CD14-positive monocyte (primary cell): Measurements from ENCODE around the gene SSH3. TPM values are rescaled to one million over a fixed set of nuclear protein-coding genes. Genes with fewer than 3 reads are reported as not detected.

Source experiments
- DNase-seq, 3 donors: peaks; one replicate each; pipeline ENCODE4 v3.0.0-alpha.2; 2011 to 2022
- H2AFZ ChIP-seq: 2 replicates; pipeline ENCODE4 v1.6.0; 2012; ENCODE audit warnings: mild to moderate bottlenecking, low read depth, low read length, inconsistent platforms; ENCODE audit not compliant: insufficient read depth, poor library complexity, severe bottlenecking
- H3K27ac ChIP-seq, 2 donors: 1 replicate in 1 of 2; 2 replicates in 1 of 2; pipeline ENCODE4 v1.5.1; 2012 to 2013; ENCODE audit warnings: low read length in 2 of 2, control low read depth in 1 of 2, inconsistent platforms in 1 of 2, low read depth in 1 of 2, mild to moderate bottlenecking in 1 of 2
- H3K27me3 ChIP-seq, 2 donors: one replicate each; pipeline versions ENCODE4 v1.6.0 to v1.6.1; 2011 to 2013; ENCODE audit warnings: low read length in 2 of 2; ENCODE audit not compliant: control insufficient read depth in 2 of 2, insufficient read depth in 2 of 2
- H3K36me3 ChIP-seq, 2 donors: replicated peaks in 1 of 2; 1 replicate in 1 of 2; 2 replicates in 1 of 2; pipeline versions ENCODE4 v1.5.1 to v1.6.1; 2012 to 2013; ENCODE audit warnings: low read length in 2 of 2, control low read depth in 1 of 2, inconsistent platforms in 1 of 2, mild to moderate bottlenecking in 1 of 2; ENCODE audit not compliant: insufficient read depth in 2 of 2, control insufficient read depth in 1 of 2
- H3K4me1 ChIP-seq, 2 donors: 1 replicate in 1 of 2; 2 replicates in 1 of 2; pipeline versions ENCODE4 v1.5.1 to v1.6.1; 2012 to 2013; ENCODE audit warnings: low read length in 2 of 2, control low read depth in 1 of 2, inconsistent platforms in 1 of 2, mild to moderate bottlenecking in 1 of 2, moderate library complexity in 1 of 2; ENCODE audit not compliant: insufficient read depth in 2 of 2, control insufficient read depth in 1 of 2
- H3K4me2 ChIP-seq: replicated peaks from 2 replicates; pipeline ENCODE3; 2012; ENCODE audit warnings: low read length, moderate library complexity, mild to moderate bottlenecking; ENCODE audit not compliant: poor library complexity, severe bottlenecking; ENCODE audit errors: extremely low read depth
- H3K4me3 ChIP-seq, 3 experiments: fragments of 200-600 bp in 1 of 3; sonication (generic) in 1 of 3; replicated peaks in 1 of 3; 1 replicate in 2 of 3; 2 replicates in 1 of 3; pipeline ENCODE4 v1.5.1; 2011 to 2013; ENCODE audit warnings: low read length in 3 of 3, mild to moderate bottlenecking in 3 of 3, control low read depth in 2 of 3, low read depth in 2 of 3, inconsistent platforms in 1 of 3, moderate library complexity in 1 of 3
- H3K79me2 ChIP-seq: 2 replicates; pipeline ENCODE4 v1.6.0; 2012; ENCODE audit warnings: mild to moderate bottlenecking, control low read depth, inconsistent platforms, low read length, moderate library complexity; ENCODE audit not compliant: insufficient read depth
- H3K9ac ChIP-seq: 2 replicates; pipeline ENCODE4 v1.6.0; 2017; ENCODE audit warnings: low read length, mild to moderate bottlenecking; ENCODE audit not compliant: insufficient read depth, poor library complexity, severe bottlenecking
- H3K9me3 ChIP-seq, 2 donors: replicated peaks in 1 of 2; 1 replicate in 1 of 2; 2 replicates in 1 of 2; pipeline versions ENCODE4 v1.5.1 to v1.6.1; 2012 to 2013; ENCODE audit warnings: low read length in 2 of 2, control low read depth in 1 of 2; ENCODE audit not compliant: control insufficient read depth in 1 of 2, insufficient read depth in 1 of 2
- H4K20me1 ChIP-seq: 2 replicates; pipeline ENCODE4 v1.6.0; 2012; ENCODE audit warnings: mild to moderate bottlenecking, low read length, control low read depth, moderate library complexity; ENCODE audit not compliant: insufficient read depth
- H3K27ac Mint-ChIP-seq, 7 donors: one replicate each; pipeline ENCODE4 v1.8.0; 2020; ENCODE audit warnings: mild to moderate bottlenecking in 7 of 7, mixed read lengths in 7 of 7, moderate library complexity in 6 of 7, inconsistent platforms in 2 of 7
- H3K27me3 Mint-ChIP-seq, 3 donors: one replicate each; pipeline ENCODE4 v1.8.0; 2021 to 2022; ENCODE audit warnings: low read depth in 3 of 3, mild to moderate bottlenecking in 3 of 3, mixed read lengths in 3 of 3, moderate library complexity in 3 of 3, inconsistent platforms in 1 of 3
- H3K36me3 Mint-ChIP-seq, 2 donors: one replicate each; pipeline ENCODE4 v1.8.0; 2020; ENCODE audit warnings: mixed read lengths in 2 of 2, inconsistent platforms in 1 of 2, mild to moderate bottlenecking in 1 of 2
- H3K4me1 Mint-ChIP-seq: one replicate; pipeline ENCODE4 v1.8.0; 2020; ENCODE audit warnings: mild to moderate bottlenecking, mixed read lengths
- H3K4me3 Mint-ChIP-seq, 2 donors: one replicate each; pipeline ENCODE4 v1.8.0; 2020; ENCODE audit warnings: mild to moderate bottlenecking in 2 of 2, mixed read lengths in 2 of 2, moderate library complexity in 1 of 2
- H3K9me3 Mint-ChIP-seq, 7 donors: one replicate each; pipeline ENCODE4 v1.8.0; 2020 to 2022; ENCODE audit warnings: mixed read lengths in 7 of 7, mild to moderate bottlenecking in 6 of 7, moderate library complexity in 6 of 7, inconsistent platforms in 2 of 7
- CTCF ChIP-seq: fragments of 200-600 bp; IDR thresholded peaks from one replicate; pipeline ENCODE4 v1.8.0; 2022; ENCODE audit warnings: antibody characterized with exemption, mild to moderate bottlenecking
- WGBS: methylation state at CpG from one replicate; pipeline ENCODE4 v1.1.5; 2013; ENCODE audit warnings: missing lambda C conversion rate; ENCODE audit not compliant: insufficient coverage; 5-methylcytosine and 5-hydroxymethylcytosine counted together
- intact Hi-C, 2 donors: fragments of 100-400 bp; cut with micrococcal nuclease; formaldehyde crosslinking; loops; one replicate each; pipeline versions ENCODE4 v1.15.0 to v1.15.1; 2023
- polyA plus RNA-seq, 3 donors: library from polyadenylated mRNA; depleted of rRNA in 1 of 3; unstranded in 2 of 3; stranded (reverse) in 1 of 3; fragments of 300-500 nt in 2 of 3; fragments of >200 nt in 1 of 3; fragmentation: Illumina TruSeq in 2 of 3; gene quantifications; 1 replicate in 2 of 3; 2 replicates in 1 of 3; pipeline ENCODE4 v1.2.3, GENCODE V29; 2012 to 2021

Gene SSH3
- polyA plus RNA-seq, 3 donors, result 3.6 to 23.3 (median 5.8) TPM

GRCh38 chr11:67349457-67349856, 46.1 kb downstream of the SSH3 start:
- H3K27ac ChIP-seq, result no peak overlapping the region
- no peak for DNase-seq
- no peaks in the 10 kb centered on the region for H3K9me3 ChIP-seq
- peaks cover 33 to 36% of the 10 kb centered on the region in 2 donors for H3K4me1 ChIP-seq
- H2AFZ ChIP-seq, result no peak overlapping the region
- no peaks in the 10 kb centered on the region for H3K27me3 ChIP-seq
- H3K4me2 ChIP-seq, result no peak overlapping the region
- H3K9ac ChIP-seq, result no peak overlapping the region
- TF ChIP-seq CTCF, result no peak
- no peaks in the 10 kb centered on the region for H3K36me3 ChIP-seq
- H3K79me2 ChIP-seq, result peaks cover 19% of the 10 kb centered on the region
- peaks cover 8 to 9% of the 10 kb centered on the region in 2 donors for H3K36me3 Mint-ChIP-seq
- peaks cover 39% of the 10 kb centered on the region for H3K4me1 Mint-ChIP-seq
- H3K27ac Mint-ChIP-seq, result peak overlapping the region in 1 of 7 donors; percentile 28
- H3K4me3 Mint-ChIP-seq, result no peak overlapping the region
- 92% methylated on average over 2 of the region's 2 CpGs for whole genome bisulfite sequencing
- peaks cover 0 to 2% (median 0%) of the 10 kb centered on the region in 3 donors for H3K27me3 Mint-ChIP-seq
- no peaks in the 10 kb centered on the region for H3K9me3 Mint-ChIP-seq
- peaks cover 15% of the 10 kb centered on the region for H4K20me1 ChIP-seq
- no peak overlapping the region for H3K4me3 ChIP-seq
- intact Hi-C loops, result loop anchor here in 1 of 2 donors (2.0 kb wide), 1 partner anchor 157 kb away; no protein-coding TSS in a partner anchor

GRCh38 chr11:67349928-67350465, 46.7 kb downstream of the SSH3 start:
- intact Hi-C loops, result loop anchor here (2.0 to 5.0 kb wide), 2 partner anchors 157 kb away; partner anchors contain the start of genes CDK2AP2 (in 1 of the 2) and PITPNM1 (in 1 of the 2)
- no peaks in the 10 kb centered on the region for H3K36me3 ChIP-seq
- WGBS, result no CpG with 5 or more reads among the region's 4 CpGs
- H3K27me3 Mint-ChIP-seq, result peaks cover 0 to 2% (median 0%) of the 10 kb centered on the region in 3 donors
- H3K4me3 ChIP-seq, result no peak overlapping the region
- TF ChIP-seq CTCF, result no peak
- H3K27ac ChIP-seq, result no peak overlapping the region
- H3K4me3 Mint-ChIP-seq, result no peak overlapping the region
- no peaks in the 10 kb centered on the region for H3K27me3 ChIP-seq
- H3K4me2 ChIP-seq, result no peak overlapping the region
- H3K79me2 ChIP-seq, result peaks cover 20% of the 10 kb centered on the region
- H4K20me1 ChIP-seq, result peaks cover 15% of the 10 kb centered on the region
- H2AFZ ChIP-seq, result no peak overlapping the region
- peaks cover 43% of the 10 kb centered on the region for H3K4me1 Mint-ChIP-seq
- peaks cover 38 to 41% of the 10 kb centered on the region in 2 donors for H3K4me1 ChIP-seq
- DNase-seq, result no peak
- H3K36me3 Mint-ChIP-seq, result peaks cover 8 to 9% of the 10 kb centered on the region in 2 donors
- H3K27ac Mint-ChIP-seq, result peak overlapping the region in 1 of 7 donors; percentile 28
- H3K9me3 ChIP-seq, result no peaks in the 10 kb centered on the region
- no peaks in the 10 kb centered on the region for H3K9me3 Mint-ChIP-seq
- H3K9ac ChIP-seq, result no peak overlapping the region
